Stimulated activated CD4-positive, alpha-beta T cell treated with anti-CD3 and anti-CD28 coated beads, TNF-alpha, amount 100 ng/mL, for 48 hours (primary cell): ENCODE results near the gene CDKN2AIP.
"Not testable (repeated sequence)": the region's sequence is repeated elsewhere in the genome, so short reads cannot be mapped to it uniquely, and the experiment has no call there.

Source experiments
- DNase-seq, 3 donors: peaks; one replicate each; pipeline ENCODE4 v3.0.0-alpha.2; 2020; ENCODE audit warnings: low read depth in 3 of 3

The CDKN2AIP gene

GRCh38 chr4:183413234-183414200 lies 30.9 kb upstream of the CDKN2AIP start:
- DNase-seq: no peak

GRCh38 chr4:183416879-183417755 lies 27.3 kb upstream of the CDKN2AIP start:
- DNase-seq: no peak

DNA sequence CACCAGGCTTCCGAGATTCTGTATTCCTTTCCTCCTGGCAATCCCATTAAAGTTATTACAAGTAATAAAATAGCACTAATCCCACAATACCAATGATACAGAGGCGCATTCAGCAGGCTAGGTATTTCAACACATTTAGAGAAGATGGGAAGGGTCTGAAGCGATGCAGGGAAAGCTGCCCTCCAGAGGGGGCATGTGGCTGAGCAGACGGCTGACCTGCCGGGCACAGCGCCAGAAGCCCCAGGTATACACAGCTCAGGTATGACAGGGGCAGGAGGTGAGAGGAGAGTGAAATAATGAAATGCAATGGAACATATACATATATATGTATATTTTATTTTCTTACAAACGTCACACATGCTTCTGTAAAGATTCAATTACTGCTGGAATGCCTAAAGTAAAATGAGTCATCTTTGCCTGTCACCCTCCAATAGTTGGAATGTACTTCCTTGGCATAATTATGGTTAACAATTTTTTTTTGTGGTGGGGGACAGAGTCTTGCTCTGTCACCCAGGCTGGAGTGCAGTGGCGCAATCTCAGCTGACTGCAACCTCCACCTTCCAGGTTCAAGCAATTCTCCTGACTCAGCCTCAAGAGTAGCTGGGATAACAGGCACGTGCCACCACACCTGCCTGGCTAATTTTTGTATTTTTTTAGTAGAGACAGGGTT lies 21.3 kb upstream of the CDKN2AIP start:
- DNase-seq: no peak

DNA sequence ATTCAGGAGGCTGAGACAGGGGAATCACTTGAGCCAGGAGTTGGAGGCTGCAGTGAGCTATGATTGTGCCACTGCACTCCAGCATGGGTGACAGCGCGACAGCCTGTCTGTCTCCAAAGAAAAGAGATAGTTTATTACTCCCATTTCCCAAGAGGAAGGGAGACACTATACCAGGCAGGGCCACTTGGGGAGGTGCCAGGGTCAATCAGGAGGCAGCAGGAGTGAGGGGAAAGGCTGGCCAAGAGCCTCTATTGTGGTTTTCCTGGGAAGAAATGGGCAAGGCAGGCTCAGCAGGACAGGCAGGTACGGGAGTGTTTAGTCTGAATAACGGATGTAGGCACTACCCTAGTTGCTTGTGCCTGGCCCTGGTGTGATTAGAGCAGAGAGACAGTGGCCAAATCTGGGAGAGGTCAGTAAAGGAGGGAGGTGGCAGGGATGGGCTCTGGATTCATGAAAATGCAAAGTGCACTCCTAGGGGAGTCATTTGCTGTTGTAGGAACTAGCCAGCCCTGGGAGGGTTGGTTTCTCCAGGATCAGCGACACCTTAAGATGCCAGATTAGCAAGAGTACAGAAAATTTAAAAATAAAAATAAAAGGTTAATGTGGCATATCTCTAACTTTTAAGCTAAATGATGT lies 20.2 kb upstream of the CDKN2AIP start:
- no peak for DNase-seq

GRCh38 chr4:183426507-183426906 lies 17.9 kb upstream of the CDKN2AIP start:
- no peak for DNase-seq

DNA sequence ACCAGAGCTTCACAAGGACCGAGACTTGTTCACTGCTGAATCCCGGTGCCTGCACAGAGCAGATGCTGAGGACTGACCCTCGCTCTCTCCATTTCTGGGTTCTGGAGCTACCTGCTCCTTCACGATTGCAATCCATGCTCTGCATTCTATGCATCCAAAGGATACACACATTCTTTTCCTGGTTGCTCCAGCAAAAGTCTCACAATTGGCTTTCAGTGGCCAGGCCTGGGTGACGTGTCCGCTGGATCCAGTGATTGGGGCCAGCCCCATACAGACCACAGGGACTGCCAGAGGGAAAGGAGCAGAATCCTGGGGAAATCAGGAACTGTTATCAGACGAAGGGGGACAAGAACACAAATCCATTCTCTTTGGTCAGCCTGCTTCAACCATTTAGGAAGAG lies 14.9 kb upstream of the CDKN2AIP start:
- DNase-seq: no peak

DNA sequence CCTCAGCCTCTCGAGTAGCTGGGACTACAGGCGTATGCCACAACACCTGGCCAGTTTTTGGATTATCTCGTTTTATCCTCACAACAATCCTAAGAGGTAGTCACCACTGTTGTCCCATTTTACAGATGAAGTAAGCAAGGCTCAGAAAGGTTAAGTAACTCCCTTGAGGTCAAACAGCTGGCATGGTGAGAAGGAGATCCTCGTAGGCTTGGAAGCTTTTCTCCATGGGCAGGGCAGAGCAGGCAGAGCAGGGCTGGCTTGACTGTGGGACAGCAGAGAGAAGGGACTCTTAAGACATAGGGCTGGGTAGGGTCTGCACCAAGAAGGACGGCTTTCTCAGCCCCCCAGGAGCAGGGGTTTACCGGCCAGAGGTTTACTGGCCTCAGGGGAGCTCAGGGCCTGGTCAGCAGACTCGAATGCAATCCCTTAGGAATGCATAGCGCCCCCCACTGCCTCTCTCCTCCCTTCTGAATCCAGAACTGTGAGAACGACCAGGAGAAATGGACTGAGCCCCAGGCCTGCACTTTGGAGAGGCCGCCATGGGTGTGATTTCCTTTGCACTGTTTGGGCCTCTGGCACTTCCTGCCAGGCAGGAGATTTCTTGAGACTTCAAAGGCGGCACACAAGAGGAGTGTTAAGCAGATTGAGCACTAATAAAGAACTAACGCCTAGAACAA lies 14.0 kb upstream of the CDKN2AIP start:
- no peak for DNase-seq

DNA sequence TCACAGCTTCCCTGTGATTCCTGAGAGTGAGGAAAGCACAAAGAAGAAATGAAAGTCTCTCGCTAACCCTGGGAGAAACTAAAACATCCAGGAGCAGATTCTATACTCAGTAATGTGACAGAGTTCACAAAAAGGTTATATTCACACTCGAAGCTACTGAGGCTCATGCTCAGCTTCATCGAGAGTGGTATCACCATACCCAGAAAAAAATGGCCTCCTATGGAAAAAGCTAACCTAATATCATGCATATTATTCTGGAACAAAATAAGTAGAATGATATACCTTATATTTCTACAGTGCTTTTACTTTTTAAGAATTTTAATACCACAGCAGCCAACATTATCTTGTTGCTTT lies 13.5 kb upstream of the CDKN2AIP start:
- DNase-seq: no peak

GRCh38 chr4:183431614-183432013 lies 12.8 kb upstream of the CDKN2AIP start:
- DNase-seq: no peak

- not testable (repeated sequence) for DNase-seq
Measured at GRCh38 chr4:183433183-183433582, 11.3 kb upstream of the CDKN2AIP start.

- no peak for DNase-seq
Measured at GRCh38 chr4:183434264-183434663, 10.2 kb upstream of the CDKN2AIP start.

DNA sequence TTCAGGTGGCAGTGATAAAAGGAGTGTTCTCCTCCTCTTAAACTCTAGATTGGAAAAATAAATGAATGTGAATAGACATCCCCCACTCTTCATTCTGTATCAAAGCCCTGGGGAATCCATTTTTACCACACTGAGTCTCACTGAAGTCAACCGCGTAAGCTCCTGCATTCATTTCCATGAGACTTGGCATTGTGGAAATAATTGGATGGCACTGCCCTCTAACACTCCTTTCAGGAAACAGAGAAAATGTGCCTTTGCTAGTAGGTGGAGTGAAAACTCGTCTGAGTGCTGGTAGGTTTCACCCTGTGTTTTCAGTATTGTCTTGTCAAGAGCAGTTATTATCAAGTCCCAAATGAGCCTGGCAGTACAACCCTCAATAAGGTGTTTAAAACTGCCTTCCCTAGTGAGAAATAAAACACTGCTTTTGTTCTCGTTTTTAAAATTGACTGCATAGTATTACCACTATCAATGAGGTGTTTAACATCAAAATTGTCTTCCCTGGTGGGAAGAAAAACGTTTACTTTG lies 9.7 kb upstream of the CDKN2AIP start:
- DNase-seq: no peak

DNA sequence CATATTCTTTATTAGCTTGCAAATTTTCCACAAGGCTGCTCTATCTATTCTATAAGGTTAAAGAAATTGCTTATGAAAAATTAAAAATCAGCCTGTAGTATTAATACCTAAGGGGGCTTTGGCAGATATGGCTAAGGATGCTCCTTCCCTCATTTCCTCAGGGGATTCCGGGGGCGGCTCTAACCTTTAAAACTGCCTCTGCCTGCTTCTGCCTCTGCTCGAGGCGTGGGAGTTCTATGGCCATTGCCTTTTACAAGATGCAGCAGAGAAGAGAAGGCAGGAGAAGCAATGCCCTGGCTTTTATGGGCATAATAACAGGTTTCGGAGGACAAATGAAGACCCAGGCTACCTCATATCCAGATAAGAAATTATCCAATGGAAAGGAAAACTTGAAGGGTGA lies 8.6 kb upstream of the CDKN2AIP start:
- DNase-seq: no peak

- no peak for DNase-seq
Measured at GRCh38 chr4:183436417-183436816, 8.0 kb upstream of the CDKN2AIP start.

- DNase-seq: no peak
Measured at GRCh38 chr4:183437452-183437851, 7.0 kb upstream of the CDKN2AIP start.

GRCh38 chr4:183438458-183439113 lies 5.8 kb upstream of the CDKN2AIP start:
- no peak for DNase-seq

DNA sequence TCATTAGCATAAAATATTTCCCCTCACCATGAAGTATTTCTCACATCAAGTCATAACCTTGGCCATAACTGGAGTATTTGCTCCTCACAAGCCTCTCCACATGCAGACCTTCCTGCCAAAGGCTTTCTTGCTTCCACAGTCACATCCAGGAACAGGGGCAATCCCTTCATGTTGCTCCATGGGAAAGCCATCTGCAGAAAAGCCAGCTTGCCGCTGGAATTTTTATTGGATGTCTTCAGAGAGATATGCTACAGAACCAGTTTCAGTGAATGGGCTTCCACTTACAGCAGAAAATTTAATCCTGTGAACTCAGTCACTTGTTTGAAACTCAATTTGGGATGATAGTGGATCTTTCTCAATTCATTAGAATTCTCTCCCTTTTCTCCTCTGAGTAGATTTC lies 3.2 kb upstream of the CDKN2AIP start:
- no peak for DNase-seq

GRCh38 chr4:183443655-183444213 lies 702 bp upstream of the CDKN2AIP start:
- peak in 2 of 3 donors; percentile 8 to 24 for DNase-seq

GRCh38 chr4:183445097-183445428 lies 627 bp downstream of the CDKN2AIP start:
- DNase-seq: peak in 1 of 3 donors; percentile 11

DNA sequence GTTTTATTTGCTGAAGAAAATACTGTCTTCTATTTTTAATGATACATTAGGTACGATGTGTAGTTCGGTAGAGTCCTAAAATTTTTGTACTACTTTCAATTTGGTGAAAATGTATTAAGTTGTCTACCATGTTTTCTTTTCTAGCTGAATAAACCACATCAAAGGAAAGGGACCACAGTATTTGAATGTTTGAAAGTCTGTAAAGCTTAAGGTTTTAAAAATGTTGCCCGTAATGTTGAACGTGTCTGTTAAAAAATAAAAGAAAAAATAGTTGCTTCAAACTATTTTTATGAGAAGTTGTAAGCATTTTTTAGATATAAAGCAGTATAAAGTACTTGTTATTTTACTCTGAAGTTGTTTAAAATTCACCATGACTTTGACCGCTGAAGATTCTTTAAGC lies 3.2 kb downstream of the CDKN2AIP start:
- no peak for DNase-seq
